Anterior cingulate cortex (tissue), 58 donors: ENCODE measurements around the gene LRRK2.
"Not testable (repeated sequence)": the region's sequence is repeated elsewhere in the genome, so short reads cannot be mapped to it uniquely, and the experiment has no call there.

ENCODE experiments used
- DNase-seq, 58 donors: peaks; one replicate each; lab custom pipeline; 2025; lab: John Stamatoyannopoulos, UW

Gene LRRK2

GRCh38 chr12:40241741-40242140 lies 16.9 kb downstream of the LRRK2 start:
- DNase-seq: no peak

GRCh38 chr12:40244526-40245156 lies 19.8 kb downstream of the LRRK2 start:
- DNase-seq: not testable (repeated sequence)

GRCh38 chr12:40248034-40248433 lies 23.2 kb downstream of the LRRK2 start:
- no peak for DNase-seq

- no peak for DNase-seq
Observed at GRCh38 chr12:40248585-40249297, 23.9 kb downstream of the LRRK2 start.

- DNase-seq: not testable (repeated sequence)
Observed at GRCh38 chr12:40250652-40251051, 25.9 kb downstream of the LRRK2 start.

GRCh38 chr12:40253936-40254335 lies 29.1 kb downstream of the LRRK2 start:
- DNase-seq: peak in 1 of 58 donors; percentile 6

- no peak for DNase-seq
Observed at GRCh38 chr12:40254455-40255085, 29.8 kb downstream of the LRRK2 start.

GRCh38 chr12:40258371-40258770 lies 33.6 kb downstream of the LRRK2 start:
- no peak for DNase-seq

- DNase-seq: no peak
Observed at GRCh38 chr12:40261937-40262336, 37.1 kb downstream of the LRRK2 start.

- DNase-seq: no peak
Observed at GRCh38 chr12:40262657-40263056, 37.9 kb downstream of the LRRK2 start.

GRCh38 chr12:40263616-40264409 lies 39.0 kb downstream of the LRRK2 start:
- no peak for DNase-seq

- no peak for DNase-seq
Observed at GRCh38 chr12:40271981-40272664, 47.3 kb downstream of the LRRK2 start.

- no peak for DNase-seq
Observed at GRCh38 chr12:40281791-40282364, 57.1 kb downstream of the LRRK2 start.

- no peak for DNase-seq
Observed at GRCh38 chr12:40286583-40286982, 61.8 kb downstream of the LRRK2 start.

- DNase-seq: no peak
Observed at GRCh38 chr12:40287369-40287975, 62.7 kb downstream of the LRRK2 start.

- DNase-seq: no peak
Observed at GRCh38 chr12:40292788-40293429, 68.1 kb downstream of the LRRK2 start.

- no peak for DNase-seq
Observed at GRCh38 chr12:40298341-40298740, 73.5 kb downstream of the LRRK2 start.

GRCh38 chr12:40300490-40300889 lies 75.7 kb downstream of the LRRK2 start:
- no peak for DNase-seq

GRCh38 chr12:40309001-40309400 lies 84.2 kb downstream of the LRRK2 start:
- DNase-seq: no peak
